Measurements from ENCODE around the gene SMAD7.

SMAD7 gene

DNA sequence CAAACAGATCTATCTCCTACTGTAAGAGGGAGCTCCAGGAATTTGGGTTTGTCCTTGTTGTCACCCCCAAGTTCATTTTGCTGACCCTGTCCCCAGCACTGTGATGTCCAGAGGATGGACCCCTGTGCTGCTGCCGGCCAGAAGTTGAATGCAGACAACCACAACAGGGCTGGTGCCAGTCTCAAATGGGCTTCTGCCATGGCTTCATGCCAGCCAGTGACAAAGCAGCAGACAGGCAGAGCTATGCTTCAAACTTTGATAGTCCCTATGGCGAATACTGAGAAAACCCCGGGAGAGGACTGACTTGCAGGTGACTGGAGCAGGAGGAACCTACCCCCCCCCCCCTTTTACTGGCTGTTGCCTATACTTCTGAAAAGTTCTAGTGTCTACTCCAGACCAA, 3.2 kb downstream of the SMAD7 start:
- FAIRE-seq: no peak
- no peak for DNase-seq (ENCODE audit: insufficient read length, low spot score)

- FAIRE-seq: no peak
- no peak for DNase-seq (ENCODE audit: insufficient read length, low spot score)
These were observed 3.7 kb downstream of the SMAD7 start for GRCh38 chr18:48947092-48947491.

- DNase-seq (ENCODE audit: insufficient read length, low spot score): no peak
- no peak for FAIRE-seq
These were observed 4.4 kb downstream of the SMAD7 start for GRCh38 chr18:48946329-48946835.

GRCh38 chr18:48945953-48946217, 4.9 kb downstream of the SMAD7 start:
- DNase-seq (ENCODE audit: insufficient read length, low spot score): no peak
- FAIRE-seq: no peak

- DNase-seq (ENCODE audit: insufficient read length, low spot score): no peak
- FAIRE-seq: no peak
These were observed 6.1 kb downstream of the SMAD7 start for GRCh38 chr18:48944634-48945033.

DNA sequence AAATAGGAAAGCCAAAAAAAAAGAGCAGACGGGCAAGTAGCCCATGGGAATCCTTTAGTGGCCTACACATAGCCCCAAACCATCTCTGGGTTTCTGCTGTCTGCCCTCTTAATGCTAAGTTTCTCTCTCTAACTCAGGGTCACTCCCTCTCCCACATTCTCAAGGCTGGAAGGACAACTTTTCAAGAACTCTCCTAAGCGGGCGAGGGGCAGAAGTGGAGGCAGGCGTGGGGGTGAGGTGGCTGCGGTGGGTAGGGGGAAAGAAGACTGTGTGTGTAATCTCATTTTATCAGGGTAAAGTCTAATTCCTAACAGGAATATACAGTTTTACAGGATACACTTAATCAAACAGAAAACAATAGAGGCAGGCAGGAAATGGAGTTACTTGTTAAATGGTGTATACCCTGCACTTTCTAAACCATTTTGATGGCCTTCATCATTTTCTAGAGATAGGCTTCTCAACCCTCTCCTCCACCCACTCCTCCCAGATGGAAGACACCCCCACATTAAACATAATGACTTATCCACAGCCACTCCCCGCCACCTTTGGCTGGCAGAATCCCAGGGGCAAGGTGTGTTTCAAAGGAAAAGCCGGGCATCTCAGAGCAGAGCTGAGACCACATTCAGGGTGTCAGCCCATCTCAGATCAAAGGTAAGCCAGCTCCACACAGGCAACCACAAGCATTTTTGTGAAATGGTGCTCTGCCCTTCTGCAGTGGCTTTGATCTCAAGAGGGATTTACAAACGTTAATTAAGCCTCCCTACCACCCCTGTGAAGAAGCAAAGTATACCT, 6.8 kb downstream of the SMAD7 start:
- DNase-seq (ENCODE audit: insufficient read length, low spot score) (no peak), FAIRE-seq (no peak)

GRCh38 chr18:48943333-48943732, 7.4 kb downstream of the SMAD7 start:
- FAIRE-seq (no peak), DNase-seq (ENCODE audit: insufficient read length, low spot score) (no peak)

GRCh38 chr18:48942554-48943261, 8.1 kb downstream of the SMAD7 start:
- DNase-seq (ENCODE audit: insufficient read length, low spot score) (no peak), FAIRE-seq (peak; percentile 48)

DNA sequence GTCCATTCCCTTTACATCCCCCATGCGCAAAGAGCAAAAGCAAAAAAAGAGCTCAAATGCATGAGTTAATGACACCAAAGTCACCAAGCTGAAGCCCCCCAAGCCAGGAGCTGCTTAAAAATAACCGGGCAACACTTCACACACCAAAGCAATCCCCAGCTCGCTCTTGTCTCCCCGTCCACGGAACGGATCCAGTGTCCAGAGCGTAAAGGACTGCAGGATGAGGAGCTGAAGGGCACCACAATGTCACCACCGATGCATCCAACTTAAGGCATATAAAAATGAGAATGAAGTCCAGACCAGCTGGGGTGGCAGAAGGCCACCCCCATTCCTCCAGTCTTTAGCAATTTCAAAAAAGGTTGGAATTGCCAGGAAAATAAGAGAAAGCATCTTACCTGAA, 8.7 kb downstream of the SMAD7 start:
- DNase-seq (ENCODE audit: insufficient read length, low spot score): no peak
- FAIRE-seq: no peak

DNA sequence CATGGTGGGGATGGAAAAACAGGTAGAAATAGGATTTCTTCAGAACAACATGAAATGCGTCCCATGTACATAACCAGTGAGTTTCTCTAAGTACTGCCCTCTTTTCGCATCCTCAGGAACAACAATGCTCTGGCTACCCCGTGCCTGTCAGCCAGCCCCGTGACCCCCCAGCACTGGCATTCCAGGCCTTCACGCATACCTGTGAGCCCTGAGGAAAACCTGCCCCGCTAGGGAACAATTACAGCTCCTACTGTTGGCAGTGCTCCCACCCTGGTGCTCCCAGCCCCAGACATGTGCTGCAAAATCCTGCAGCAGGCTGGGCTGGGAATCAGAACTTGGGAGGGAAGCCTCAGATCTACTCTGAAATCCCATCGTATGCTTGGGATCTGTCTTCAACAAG, 9.1 kb downstream of the SMAD7 start:
- DNase-seq (ENCODE audit: insufficient read length, low spot score) (no peak), FAIRE-seq (peak; percentile 31)

- no peak for DNase-seq (ENCODE audit: insufficient read length, low spot score)
- peak; percentile 97 for FAIRE-seq
These were observed 9.7 kb downstream of the SMAD7 start for GRCh38 chr18:48940854-48941611.

GRCh38 chr18:48939205-48940097, 11.3 kb downstream of the SMAD7 start:
- FAIRE-seq (no peak), DNase-seq (ENCODE audit: insufficient read length, low spot score) (no peak)

DNA sequence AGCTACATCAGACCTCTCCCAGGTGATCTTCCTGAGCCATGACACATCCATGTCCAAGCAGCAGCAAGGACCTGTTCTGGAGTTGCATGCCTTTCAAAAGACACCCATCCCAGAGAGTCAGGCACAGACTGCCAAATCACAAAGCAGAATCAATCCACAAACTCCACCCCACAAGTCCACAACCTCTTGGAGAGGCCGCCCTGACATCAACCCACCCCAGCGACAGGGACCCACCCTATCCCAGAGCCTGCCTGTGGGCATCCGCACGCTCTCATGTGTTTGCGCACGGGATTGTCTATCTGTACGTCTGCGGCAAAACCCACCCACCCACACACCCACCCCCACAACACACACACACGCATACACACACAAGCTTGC, 11.9 kb downstream of the SMAD7 start:
- DNase-seq (ENCODE audit: insufficient read length, low spot score): no peak
- no peak for FAIRE-seq

DNA sequence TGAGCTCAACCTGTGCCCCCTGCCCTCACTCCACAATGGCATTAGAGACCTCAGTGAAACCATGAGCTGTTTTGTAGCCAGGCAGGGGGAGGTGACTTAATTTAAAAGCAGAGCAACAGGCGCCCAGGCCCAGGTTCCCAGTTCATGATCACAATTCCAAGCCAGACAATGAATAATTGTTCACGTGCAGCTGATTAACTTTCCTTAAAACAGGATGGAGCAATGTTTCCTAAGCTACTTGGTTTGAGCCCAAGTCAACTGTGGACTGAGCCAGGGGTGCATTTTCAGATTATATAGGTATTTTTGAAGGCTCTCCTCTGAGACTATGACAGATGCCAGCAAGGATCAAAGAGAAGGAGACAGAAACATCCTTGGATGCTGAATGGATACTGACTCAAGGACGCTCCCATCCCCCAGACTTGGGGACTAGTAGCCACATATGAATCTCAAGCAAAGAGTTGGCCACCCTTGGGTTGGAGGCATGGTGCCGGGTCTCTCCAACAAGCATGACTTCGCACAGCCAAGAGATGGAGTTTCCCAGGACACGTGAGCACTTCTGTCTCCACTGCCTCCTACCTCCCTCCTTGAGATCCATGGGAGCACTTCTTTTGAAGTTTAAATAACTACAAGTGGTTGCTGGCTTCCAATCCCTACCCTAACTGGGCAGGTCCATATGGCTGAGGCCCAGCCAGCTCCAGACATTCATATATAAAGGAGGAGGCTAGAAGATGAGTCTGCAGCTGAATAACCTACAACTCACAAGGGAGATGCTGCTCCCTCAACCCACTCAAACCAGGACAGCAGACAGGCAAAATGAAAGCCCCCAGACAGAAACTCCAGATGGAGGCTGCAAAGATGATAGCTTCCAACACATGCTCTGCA, 12.7 kb downstream of the SMAD7 start:
- peak; percentile 40 for FAIRE-seq
- no peak for DNase-seq (ENCODE audit: insufficient read length, low spot score)

GRCh38 chr18:48935433-48935774, 15.4 kb downstream of the SMAD7 start:
- FAIRE-seq (no peak), DNase-seq (ENCODE audit: insufficient read length, low spot score) (no peak)

GRCh38 chr18:48934723-48935432, 15.9 kb downstream of the SMAD7 start:
- FAIRE-seq (peak; percentile 98), DNase-seq (ENCODE audit: insufficient read length, low spot score) (no peak)

DNA sequence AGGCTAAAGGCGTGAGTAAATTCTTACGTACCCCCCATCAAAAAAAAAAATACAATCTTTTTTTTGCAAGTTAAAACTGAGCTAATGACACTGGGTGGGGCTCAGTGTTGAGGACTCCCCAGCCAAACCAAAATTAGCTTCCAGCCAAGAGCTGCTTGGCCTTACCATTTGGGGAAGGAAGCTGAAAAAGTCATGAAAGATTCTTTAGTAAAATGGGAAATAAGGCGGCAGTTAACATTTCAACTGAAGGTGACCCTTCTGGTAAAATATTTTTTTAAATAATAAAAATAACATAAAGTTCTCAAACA, 16.4 kb downstream of the SMAD7 start:
- FAIRE-seq (no peak), DNase-seq (ENCODE audit: insufficient read length, low spot score) (no peak)

- peak; percentile 84 for FAIRE-seq
These were observed 17.0 kb downstream of the SMAD7 start for GRCh38 chr18:48933578-48934414.

More at GRCh38 chr18:48933578-48934414, 17.0 kb downstream of the SMAD7 start:
- no peak for DNase-seq (ENCODE audit: insufficient read length, low spot score)
